OCI-LY1 (cell line): Measurements from ENCODE around the gene TOMM5.

Experiments
- H2AFZ ChIP-seq: fragments of 200-600 bp; sonication (generic), shearing (Covaris generic); 2 replicates; pipeline ENCODE4 v1.6.0; 2014; ENCODE audit warnings: antibody characterized with exemption, mild to moderate bottlenecking, low read length
- H3F3A ChIP-seq: fragments of 200-600 bp; sonication (generic), shearing (Covaris generic); 2 replicates; pipeline ENCODE4 v1.6.0; 2014; ENCODE audit warnings: mild to moderate bottlenecking, antibody characterized with exemption, low read length, moderate library complexity; ENCODE audit not compliant: insufficient read depth
- H3K27ac ChIP-seq: fragments of 200-600 bp; sonication (generic); 2 replicates; pipeline ENCODE4 v1.5.1; 2014; ENCODE audit warnings: low read length, mixed run types, mild to moderate bottlenecking, low read depth; ENCODE audit not compliant: poor library complexity, severe bottlenecking
- H3K27me3 ChIP-seq: fragments of 200-600 bp; sonication (generic); 2 replicates; pipeline ENCODE4 v1.6.0; 2014; ENCODE audit warnings: antibody characterized with exemption, mild to moderate bottlenecking, low read length, moderate library complexity; ENCODE audit not compliant: insufficient read depth
- H3K36me3 ChIP-seq: fragments of 200-600 bp; sonication (generic); 2 replicates; pipeline ENCODE4 v1.6.1; 2014; ENCODE audit warnings: mild to moderate bottlenecking, antibody characterized with exemption, low read length, moderate library complexity, mixed read lengths; ENCODE audit not compliant: insufficient read depth
- H3K4me1 ChIP-seq: fragments of 200-600 bp; sonication (generic); 2 replicates; pipeline ENCODE4 v1.5.1; 2014; ENCODE audit warnings: mild to moderate bottlenecking, low read length, moderate library complexity; ENCODE audit not compliant: insufficient read depth, severe bottlenecking
- H3K4me2 ChIP-seq: fragments of 200-600 bp; sonication (generic), shearing (Covaris generic); 2 replicates; pipeline ENCODE4 v1.6.1; 2014; ENCODE audit warnings: low read length
- H3K4me3 ChIP-seq: fragments of 200-600 bp; sonication (generic); 2 replicates; pipeline ENCODE4 v1.5.1; 2014; ENCODE audit warnings: low read length, low read depth, mild to moderate bottlenecking, mixed read lengths; ENCODE audit not compliant: poor library complexity, severe bottlenecking
- H3K79me2 ChIP-seq: fragments of 200-600 bp; shearing (Covaris generic); 2 replicates; pipeline ENCODE4 v1.6.1; 2016; ENCODE audit warnings: mixed run types, low read length, mixed read lengths; ENCODE audit not compliant: insufficient read depth
- H3K9ac ChIP-seq: fragments of 200-600 bp; sonication (generic), shearing (Covaris generic); 2 replicates; pipeline ENCODE4 v1.6.1; 2014; ENCODE audit warnings: mild to moderate bottlenecking, low read length, mixed read lengths
- H3K9me2 ChIP-seq: fragments of 200-600 bp; sonication (generic), shearing (Covaris generic); 2 replicates; pipeline ENCODE4 v1.6.1; 2014; ENCODE audit warnings: low read depth, mild to moderate bottlenecking, low read length, mixed read lengths
- H3K9me3 ChIP-seq: fragments of 200-600 bp; shearing (Covaris generic); 2 replicates; pipeline ENCODE4 v1.6.1; 2014; ENCODE audit warnings: low read length, mixed read lengths
- H4K20me1 ChIP-seq: fragments of 200-600 bp; sonication (generic), shearing (Covaris generic); 2 replicates; pipeline ENCODE4 v1.6.0; 2016; ENCODE audit warnings: mild to moderate bottlenecking, low read length; ENCODE audit not compliant: insufficient read depth
- EZH2 ChIP-seq: fragments of 200-600 bp; sonication (generic), shearing (Covaris generic); IDR thresholded peaks from 2 replicates; pipeline ENCODE4 v1.8.0; 2017; ENCODE audit warnings: borderline replicate concordance, mixed run types, mild to moderate bottlenecking, antibody characterized with exemption, low read length, moderate library complexity, mixed read lengths
- TF ChIP-seq, protein P1 (sequence below): fragments of 200-600 bp; sonication (generic), shearing (Covaris generic); IDR thresholded peaks from 2 replicates; pipeline ENCODE4 v1.5.1; 2017; ENCODE audit warnings: mild to moderate bottlenecking, antibody characterized with exemption, low read length, moderate library complexity, mixed read lengths

Gene TOMM5

GRCh38 chr9:37617161-37617560 lies 24.8 kb upstream of the TOMM5 start:
- H3K4me3 ChIP-seq: no peak overlapping the region
- TF ChIP-seq, protein P1, sequence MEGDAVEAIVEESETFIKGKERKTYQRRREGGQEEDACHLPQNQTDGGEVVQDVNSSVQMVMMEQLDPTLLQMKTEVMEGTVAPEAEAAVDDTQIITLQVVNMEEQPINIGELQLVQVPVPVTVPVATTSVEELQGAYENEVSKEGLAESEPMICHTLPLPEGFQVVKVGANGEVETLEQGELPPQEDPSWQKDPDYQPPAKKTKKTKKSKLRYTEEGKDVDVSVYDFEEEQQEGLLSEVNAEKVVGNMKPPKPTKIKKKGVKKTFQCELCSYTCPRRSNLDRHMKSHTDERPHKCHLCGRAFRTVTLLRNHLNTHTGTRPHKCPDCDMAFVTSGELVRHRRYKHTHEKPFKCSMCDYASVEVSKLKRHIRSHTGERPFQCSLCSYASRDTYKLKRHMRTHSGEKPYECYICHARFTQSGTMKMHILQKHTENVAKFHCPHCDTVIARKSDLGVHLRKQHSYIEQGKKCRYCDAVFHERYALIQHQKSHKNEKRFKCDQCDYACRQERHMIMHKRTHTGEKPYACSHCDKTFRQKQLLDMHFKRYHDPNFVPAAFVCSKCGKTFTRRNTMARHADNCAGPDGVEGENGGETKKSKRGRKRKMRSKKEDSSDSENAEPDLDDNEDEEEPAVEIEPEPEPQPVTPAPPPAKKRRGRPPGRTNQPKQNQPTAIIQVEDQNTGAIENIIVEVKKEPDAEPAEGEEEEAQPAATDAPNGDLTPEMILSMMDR: no peak
- TF ChIP-seq EZH2: no peak
- H3K4me2 ChIP-seq: no peak overlapping the region
- no peaks in the 10 kb centered on the region for H3K36me3 ChIP-seq
- H3K9ac ChIP-seq: no peak overlapping the region
- no peak overlapping the region for H3K27ac ChIP-seq
- H2AFZ ChIP-seq: no peak overlapping the region
- H3K4me1 ChIP-seq: no peaks in the 10 kb centered on the region
- H3F3A ChIP-seq: no peaks in the 10 kb centered on the region
- no peaks in the 10 kb centered on the region for H3K9me2 ChIP-seq
- no peaks in the 10 kb centered on the region for H3K9me3 ChIP-seq
- no peaks in the 10 kb centered on the region; the same call in 1 of the 2 replicates for H3K27me3 ChIP-seq
- no peaks in the 10 kb centered on the region for H3K79me2 ChIP-seq
- no peaks in the 10 kb centered on the region for H4K20me1 ChIP-seq

GRCh38 chr9:37611961-37612360 lies 19.6 kb upstream of the TOMM5 start:
- no peak overlapping the region for H3K4me2 ChIP-seq
- TF ChIP-seq, protein P1: no peak
- TF ChIP-seq EZH2: no peak
- H3K4me3 ChIP-seq: no peak overlapping the region
- H3K27ac ChIP-seq: no peak overlapping the region
- H4K20me1 ChIP-seq: no peaks in the 10 kb centered on the region
- H2AFZ ChIP-seq: no peak overlapping the region
- H3K9me2 ChIP-seq: no peaks in the 10 kb centered on the region
- no peaks in the 10 kb centered on the region for H3K4me1 ChIP-seq
- no peaks in the 10 kb centered on the region for H3K9me3 ChIP-seq
- no peaks in the 10 kb centered on the region for H3K27me3 ChIP-seq
- H3F3A ChIP-seq: no peaks in the 10 kb centered on the region
- no peaks in the 10 kb centered on the region for H3K79me2 ChIP-seq
- no peaks in the 10 kb centered on the region for H3K36me3 ChIP-seq
- no peak overlapping the region for H3K9ac ChIP-seq

DNA sequence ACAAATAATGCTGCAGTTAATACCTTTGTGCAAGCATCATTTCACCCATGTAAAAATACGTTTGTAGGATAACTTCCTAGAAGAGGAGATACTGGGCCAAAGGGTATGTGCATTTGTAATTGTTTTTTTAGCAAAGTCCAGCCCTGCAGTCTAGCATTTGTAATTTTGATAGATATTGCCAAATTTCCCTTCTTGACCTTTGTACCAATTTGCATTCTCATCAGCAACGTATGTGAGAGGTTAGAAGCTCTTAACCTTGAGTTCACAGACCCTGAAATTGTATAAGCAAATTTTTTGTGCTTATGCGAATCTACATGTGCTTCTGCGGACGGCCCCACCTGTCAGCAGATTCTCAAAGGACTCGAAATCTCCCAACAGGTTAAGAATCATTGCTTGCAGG lies 18.6 kb upstream of the TOMM5 start:
- Histone ChIP-seq H3K4me3 (no peak overlapping the region), H3K36me3 (no peaks in the 10 kb centered on the region), H3K27me3 (no peaks in the 10 kb centered on the region), H3K9me3 (no peaks in the 10 kb centered on the region), H3K79me2 (no peaks in the 10 kb centered on the region), H3F3A (no peaks in the 10 kb centered on the region), H3K27ac (no peak overlapping the region), H3K9ac (no peak overlapping the region), H2AFZ (no peak overlapping the region), H3K9me2 (no peaks in the 10 kb centered on the region), H3K4me2 (no peak overlapping the region), H4K20me1 (no peaks in the 10 kb centered on the region), H3K4me1 (no peaks in the 10 kb centered on the region)
- TF ChIP-seq, protein P1: no peak
- no peak for TF ChIP-seq EZH2
